ENCODE measurements around the gene MAN2B2. TPM values are rescaled to one million over a fixed set of nuclear protein-coding genes. Genes with fewer than 3 reads are reported as not detected.

MAN2B2 gene
- total RNA-seq, 1 experiment from 2014 or later: 34.4 TPM

GRCh38 chr4:6603128-6603527, 28.1 kb downstream of the MAN2B2 start:
- H3K4me1 ChIP-seq (ENCODE audit: control insufficient read depth, insufficient read depth, low read length): no peaks in the 10 kb centered on the region
- H3K4me3 ChIP-seq (ENCODE audit: low read depth in 2 of 2, low read length in 2 of 2): no peak overlapping the region
- CTCF ChIA-PET: interaction anchor here (0.7 kb wide), 1 partner anchor 269 kb away, joined by 5 read pairs; no protein-coding TSS in a partner anchor
- intact Hi-C loops (cut with micrococcal nuclease; ENCODE audit: unreplicated experiment): no loop called here
- H3K9me3 ChIP-seq (ENCODE audit: control insufficient read depth, insufficient read depth, low read depth, low read length): no peaks in the 10 kb centered on the region
- H3K27ac ChIP-seq (ENCODE audit: low read length): no peak overlapping the region
- H3K36me3 ChIP-seq (ENCODE audit: control insufficient read depth, insufficient read depth, low read length): no peaks in the 10 kb centered on the region
- in situ Hi-C loops (cut with HindIII; ENCODE audit: low pct_unique_long_range_greater_than_20kb, low sequenced_read_pairs): no loop called here
- H3K27me3 ChIP-seq (ENCODE audit: control insufficient read depth, insufficient read depth, low read length): no peaks in the 10 kb centered on the region
- TF ChIP-seq POLR2AphosphoS5 (IDR thresholded peaks at IDR 0.05; ENCODE audit: low read depth, low read length): no peak
- no peak for TF ChIP-seq TCF7L2 (IDR thresholded peaks at IDR 0.05; ENCODE audit: low read depth, low read length)
- TF ChIP-seq CTCF (IDR thresholded peaks at IDR 0.05): no peak
- TF ChIP-seq SIN3A (IDR thresholded peaks at IDR 0.05; ENCODE audit: borderline replicate concordance, insufficient read depth, low read depth, low read length): no peak
- TF ChIP-seq REST (IDR thresholded peaks at IDR 0.05; ENCODE audit: insufficient read depth in 1 of 2, low read depth in 2 of 2, low read length in 1 of 2): no peak
- DNase-seq (ENCODE audit: low read depth, low spot score): no peak
- no peak for ATAC-seq
- POLR2A ChIA-PET: no interaction called here
- no TSS peak for BruUV-seq (replicated peaks)

GRCh38 chr4:6605114-6605513, 30.1 kb downstream of the MAN2B2 start:
- no peaks in the 10 kb centered on the region for H3K9me3 ChIP-seq (ENCODE audit: control insufficient read depth, insufficient read depth, low read depth, low read length)
- no TSS peak for BruUV-seq (replicated peaks)
- in situ Hi-C loops (cut with HindIII; ENCODE audit: low pct_unique_long_range_greater_than_20kb, low sequenced_read_pairs) (no loop called here), intact Hi-C loops (cut with micrococcal nuclease; ENCODE audit: unreplicated experiment) (no loop called here)
- no peaks in the 10 kb centered on the region for H3K4me1 ChIP-seq (ENCODE audit: control insufficient read depth, insufficient read depth, low read length)
- H3K27me3 ChIP-seq (ENCODE audit: control insufficient read depth, insufficient read depth, low read length): no peaks in the 10 kb centered on the region
- no peaks in the 10 kb centered on the region for H3K36me3 ChIP-seq (ENCODE audit: control insufficient read depth, insufficient read depth, low read length)
- no peak overlapping the region for H3K4me3 ChIP-seq (ENCODE audit: low read depth in 2 of 2, low read length in 2 of 2)
- ATAC-seq (no peak), DNase-seq (ENCODE audit: low read depth, low spot score) (no peak)
- ChIA-PET CTCF (no interaction called here), POLR2A (no interaction called here)
- H3K27ac ChIP-seq (ENCODE audit: low read length): no peak overlapping the region
- TF ChIP-seq TCF7L2 (IDR thresholded peaks at IDR 0.05; ENCODE audit: low read depth, low read length): no peak
- no peak for TF ChIP-seq SIN3A (IDR thresholded peaks at IDR 0.05; ENCODE audit: borderline replicate concordance, insufficient read depth, low read depth, low read length)
- no peak for TF ChIP-seq REST (IDR thresholded peaks at IDR 0.05; ENCODE audit: insufficient read depth in 1 of 2, low read depth in 2 of 2, low read length in 1 of 2)
- no peak for TF ChIP-seq POLR2AphosphoS5 (IDR thresholded peaks at IDR 0.05; ENCODE audit: low read depth, low read length)
- TF ChIP-seq CTCF (IDR thresholded peaks at IDR 0.05): no peak

Measured in Panc1 (cell line).